ENCODE measurements around the gene ALLC. TPM values are rescaled to one million over a fixed set of nuclear protein-coding genes. Genes with fewer than 3 reads are reported as not detected.

The ALLC gene
- total and polyA plus RNA-seq, 4 donors, result 0.09 to 1.4 (median 0.74) TPM

DNA sequence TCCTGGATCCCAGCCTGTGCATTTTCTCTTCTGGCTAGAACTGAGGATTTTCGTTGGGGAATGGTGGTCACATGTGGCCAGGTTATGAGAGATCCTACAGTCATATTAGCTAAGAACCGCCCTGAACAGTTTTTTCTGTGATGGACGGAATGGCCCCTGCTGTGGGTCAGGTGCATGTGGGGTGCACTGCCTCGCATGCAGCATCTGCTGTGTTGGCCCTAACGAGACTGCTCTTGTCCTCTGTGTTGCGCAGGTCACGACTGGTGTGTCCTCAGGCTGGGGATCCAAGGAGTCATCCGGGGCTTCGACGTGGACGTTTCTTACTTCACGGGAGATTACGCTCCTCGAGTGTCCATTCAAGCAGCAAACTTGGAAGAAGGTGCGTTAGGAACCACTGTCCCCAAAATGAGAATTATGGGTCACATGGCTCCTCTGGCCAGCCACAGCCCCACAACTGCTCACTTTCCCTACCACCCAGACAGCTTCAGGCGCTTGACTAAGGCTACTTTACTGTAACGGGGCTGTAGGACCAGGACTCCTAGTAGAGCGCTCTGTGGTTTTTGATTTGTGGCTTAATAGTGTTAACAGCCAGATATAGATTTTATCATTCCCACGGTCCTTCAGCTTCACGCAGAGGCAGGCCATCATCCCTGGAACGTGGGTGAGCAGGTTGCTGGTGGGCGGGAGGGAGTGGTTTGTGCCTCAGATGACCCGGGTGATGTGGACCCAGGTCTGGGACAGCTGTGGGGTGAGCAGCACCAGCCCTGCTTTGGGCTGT lies 21.8 kb downstream of the ALLC start (continued):
- no peak for TF ChIP-seq RXRA (IDR thresholded peaks at IDR 0.05)

DNA sequence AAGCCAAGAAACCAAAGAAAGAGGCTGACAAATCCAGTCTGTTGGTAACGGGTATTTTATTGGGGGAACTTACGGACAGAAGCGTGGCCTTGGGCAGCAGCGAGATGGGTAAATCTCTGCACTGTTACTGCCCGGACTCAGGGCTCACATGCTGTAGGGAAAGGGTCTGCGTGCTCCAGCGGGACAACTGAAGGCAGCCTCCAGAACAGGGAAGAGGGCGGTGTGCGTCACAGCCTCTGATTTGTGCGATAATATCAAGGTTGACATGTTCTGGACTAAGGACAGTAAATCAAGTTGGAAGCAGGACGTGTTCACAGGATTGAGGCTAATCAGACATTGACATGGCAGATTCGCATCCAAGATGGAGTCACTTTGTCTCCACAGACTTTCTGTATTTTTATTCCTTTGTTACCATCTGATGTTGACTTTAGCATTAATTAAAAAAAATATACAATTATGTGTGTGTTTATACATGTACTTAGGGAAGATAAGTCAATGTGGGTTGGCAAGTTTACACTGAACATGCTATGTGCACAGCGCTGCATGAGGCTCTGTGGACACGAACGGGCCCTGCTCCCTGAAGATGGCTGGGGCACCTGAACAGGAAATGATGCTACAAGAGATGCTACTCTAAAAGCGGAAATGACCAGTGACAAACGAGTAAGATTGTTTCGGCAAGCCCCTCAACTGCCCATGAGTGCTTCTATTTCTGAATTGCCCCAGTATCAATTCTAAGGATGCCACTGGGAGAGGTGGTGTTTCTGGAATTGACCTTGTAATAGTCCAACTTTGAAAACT lies 22.7 kb downstream of the ALLC start:
- DNase-seq (ENCODE audit: low spot score), result no peak
- Histone ChIP-seq H3K27ac (ENCODE audit: low read depth in 1 of 2, low read length in 2 of 2) (no peak overlapping the region), H3K9ac (ENCODE audit: low read depth in 1 of 2, low read length in 2 of 2) (no peak overlapping the region), H3K9me3 (ENCODE audit: control insufficient read depth in 4 of 4, low read length in 3 of 4) (no peaks in the 10 kb centered on the region), H3K27me3 (ENCODE audit: control insufficient read depth in 4 of 4, insufficient read depth in 4 of 4, low read length in 3 of 4) (no peaks in the 10 kb centered on the region), H3K4me1 (ENCODE audit: control insufficient read depth in 4 of 4, insufficient read depth in 4 of 4, low read length in 3 of 4) (no peaks in the 10 kb centered on the region), H3K4me3 (ENCODE audit: low read depth in 1 of 3, low read length in 3 of 3) (no peak overlapping the region), H3K36me3 (ENCODE audit: control insufficient read depth in 4 of 4, insufficient read depth in 3 of 4, low read depth in 1 of 4, low read length in 3 of 4) (no peaks in the 10 kb centered on the region)
- 91% methylated on average over 18 of the region's 18 CpGs for WGBS
- TF ChIP-seq, protein P1, sequence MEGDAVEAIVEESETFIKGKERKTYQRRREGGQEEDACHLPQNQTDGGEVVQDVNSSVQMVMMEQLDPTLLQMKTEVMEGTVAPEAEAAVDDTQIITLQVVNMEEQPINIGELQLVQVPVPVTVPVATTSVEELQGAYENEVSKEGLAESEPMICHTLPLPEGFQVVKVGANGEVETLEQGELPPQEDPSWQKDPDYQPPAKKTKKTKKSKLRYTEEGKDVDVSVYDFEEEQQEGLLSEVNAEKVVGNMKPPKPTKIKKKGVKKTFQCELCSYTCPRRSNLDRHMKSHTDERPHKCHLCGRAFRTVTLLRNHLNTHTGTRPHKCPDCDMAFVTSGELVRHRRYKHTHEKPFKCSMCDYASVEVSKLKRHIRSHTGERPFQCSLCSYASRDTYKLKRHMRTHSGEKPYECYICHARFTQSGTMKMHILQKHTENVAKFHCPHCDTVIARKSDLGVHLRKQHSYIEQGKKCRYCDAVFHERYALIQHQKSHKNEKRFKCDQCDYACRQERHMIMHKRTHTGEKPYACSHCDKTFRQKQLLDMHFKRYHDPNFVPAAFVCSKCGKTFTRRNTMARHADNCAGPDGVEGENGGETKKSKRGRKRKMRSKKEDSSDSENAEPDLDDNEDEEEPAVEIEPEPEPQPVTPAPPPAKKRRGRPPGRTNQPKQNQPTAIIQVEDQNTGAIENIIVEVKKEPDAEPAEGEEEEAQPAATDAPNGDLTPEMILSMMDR (IDR thresholded peaks at IDR 0.05; ENCODE audit: low read depth, low read length, missing input control), result no peak
- no peak for TF ChIP-seq RAD21 (IDR thresholded peaks at IDR 0.05)
- TF ChIP-seq HNF4A (conservative IDR thresholded peaks at IDR 0.05), result no peak
- TF ChIP-seq FOXA1 (IDR thresholded peaks at IDR 0.05), result no peak
- TF ChIP-seq GABPA (IDR thresholded peaks at IDR 0.05 in 1 of 2, conservative IDR thresholded peaks at IDR 0.05 in 1 of 2), result no peak
- TF ChIP-seq FOXA2 (IDR thresholded peaks at IDR 0.05), result no peak
- TF ChIP-seq, protein P2, sequence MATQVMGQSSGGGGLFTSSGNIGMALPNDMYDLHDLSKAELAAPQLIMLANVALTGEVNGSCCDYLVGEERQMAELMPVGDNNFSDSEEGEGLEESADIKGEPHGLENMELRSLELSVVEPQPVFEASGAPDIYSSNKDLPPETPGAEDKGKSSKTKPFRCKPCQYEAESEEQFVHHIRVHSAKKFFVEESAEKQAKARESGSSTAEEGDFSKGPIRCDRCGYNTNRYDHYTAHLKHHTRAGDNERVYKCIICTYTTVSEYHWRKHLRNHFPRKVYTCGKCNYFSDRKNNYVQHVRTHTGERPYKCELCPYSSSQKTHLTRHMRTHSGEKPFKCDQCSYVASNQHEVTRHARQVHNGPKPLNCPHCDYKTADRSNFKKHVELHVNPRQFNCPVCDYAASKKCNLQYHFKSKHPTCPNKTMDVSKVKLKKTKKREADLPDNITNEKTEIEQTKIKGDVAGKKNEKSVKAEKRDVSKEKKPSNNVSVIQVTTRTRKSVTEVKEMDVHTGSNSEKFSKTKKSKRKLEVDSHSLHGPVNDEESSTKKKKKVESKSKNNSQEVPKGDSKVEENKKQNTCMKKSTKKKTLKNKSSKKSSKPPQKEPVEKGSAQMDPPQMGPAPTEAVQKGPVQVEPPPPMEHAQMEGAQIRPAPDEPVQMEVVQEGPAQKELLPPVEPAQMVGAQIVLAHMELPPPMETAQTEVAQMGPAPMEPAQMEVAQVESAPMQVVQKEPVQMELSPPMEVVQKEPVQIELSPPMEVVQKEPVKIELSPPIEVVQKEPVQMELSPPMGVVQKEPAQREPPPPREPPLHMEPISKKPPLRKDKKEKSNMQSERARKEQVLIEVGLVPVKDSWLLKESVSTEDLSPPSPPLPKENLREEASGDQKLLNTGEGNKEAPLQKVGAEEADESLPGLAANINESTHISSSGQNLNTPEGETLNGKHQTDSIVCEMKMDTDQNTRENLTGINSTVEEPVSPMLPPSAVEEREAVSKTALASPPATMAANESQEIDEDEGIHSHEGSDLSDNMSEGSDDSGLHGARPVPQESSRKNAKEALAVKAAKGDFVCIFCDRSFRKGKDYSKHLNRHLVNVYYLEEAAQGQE (IDR thresholded peaks at IDR 0.05), result no peak
- no peak for TF ChIP-seq MAX (IDR thresholded peaks at IDR 0.05)
- TF ChIP-seq HNF4G (IDR thresholded peaks at IDR 0.05), result no peak
- no peak for TF ChIP-seq RXRA (IDR thresholded peaks at IDR 0.05)
- TF ChIP-seq, protein P3, sequence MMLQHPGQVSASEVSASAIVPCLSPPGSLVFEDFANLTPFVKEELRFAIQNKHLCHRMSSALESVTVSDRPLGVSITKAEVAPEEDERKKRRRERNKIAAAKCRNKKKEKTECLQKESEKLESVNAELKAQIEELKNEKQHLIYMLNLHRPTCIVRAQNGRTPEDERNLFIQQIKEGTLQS (IDR thresholded peaks at IDR 0.05), result no peak
- TF ChIP-seq YY1 (IDR thresholded peaks at IDR 0.05), result no peak
- TF ChIP-seq NR2F2 (IDR thresholded peaks at IDR 0.05), result no peak
- TF ChIP-seq SP1 (IDR thresholded peaks at IDR 0.05), result no peak
- no peak for TF ChIP-seq TAF1 (conservative IDR thresholded peaks at IDR 0.05)
- TF ChIP-seq EGR1 (IDR thresholded peaks at IDR 0.05; ENCODE audit: low read depth in 2 of 2), result no peak
- no peak for TF ChIP-seq ZBTB33 (IDR thresholded peaks at IDR 0.05)
- no peak for TF ChIP-seq JUND (IDR thresholded peaks at IDR 0.05)

Data from liver (tissue), 9 donors.